Measurements from ENCODE around the gene HSD17B13.
"Not testable (repeated sequence)": the region's sequence is repeated elsewhere in the genome, so short reads cannot be mapped to it uniquely, and the experiment has no call there.

HSD17B13 gene

GRCh38 chr4:87322754-87323153 is at the start of gene HSD17B13:
Gene HSD17B13, minus strand, starts transcription at chr4:87322882. Its CDS starts 41 bp downstream, at chr4:87322841.
- DNase-seq: no peak

GRCh38 chr4:87370068-87370467 is 47.4 kb upstream of the HSD17B13 start:
- no peak for DNase-seq

GRCh38 chr4:87366521-87367162 is 44.0 kb upstream of the HSD17B13 start:
- no peak for DNase-seq

GRCh38 chr4:87365348-87365747 is 42.7 kb upstream of the HSD17B13 start:
- no peak for DNase-seq

GRCh38 chr4:87363552-87363951 is 40.9 kb upstream of the HSD17B13 start:
- no peak for DNase-seq

GRCh38 chr4:87360338-87360935 is 37.8 kb upstream of the HSD17B13 start:
- DNase-seq: no peak

GRCh38 chr4:87359258-87359657 is 36.6 kb upstream of the HSD17B13 start:
- no peak for DNase-seq

- no peak for DNase-seq
Observed at GRCh38 chr4:87356832-87357526, 34.3 kb upstream of the HSD17B13 start.

- DNase-seq: no peak
Observed at GRCh38 chr4:87354168-87355102, 31.8 kb upstream of the HSD17B13 start.

- no peak for DNase-seq
Observed at GRCh38 chr4:87353592-87353991, 30.9 kb upstream of the HSD17B13 start.

- DNase-seq: no peak
Observed at GRCh38 chr4:87345139-87345538, 22.5 kb upstream of the HSD17B13 start.

GRCh38 chr4:87342872-87343271 is 20.2 kb upstream of the HSD17B13 start:
- no peak for DNase-seq

GRCh38 chr4:87341954-87342635 is 19.4 kb upstream of the HSD17B13 start:
- not testable (repeated sequence) for DNase-seq

GRCh38 chr4:87339440-87339839 is 16.8 kb upstream of the HSD17B13 start:
- DNase-seq: no peak

- no peak for DNase-seq
Observed at GRCh38 chr4:87337361-87337760, 14.7 kb upstream of the HSD17B13 start.

GRCh38 chr4:87333267-87333666 is 10.6 kb upstream of the HSD17B13 start:
- no peak for DNase-seq

GRCh38 chr4:87330761-87331160 is 8.1 kb upstream of the HSD17B13 start:
- DNase-seq: no peak

- DNase-seq: no peak
Observed at GRCh38 chr4:87327136-87327535, 4.5 kb upstream of the HSD17B13 start.

GRCh38 chr4:87326460-87326859 is 3.8 kb upstream of the HSD17B13 start:
- no peak for DNase-seq

- no peak for DNase-seq
Observed at GRCh38 chr4:87321888-87322287, 794 bp downstream of the HSD17B13 start.

- DNase-seq: no peak
Observed at GRCh38 chr4:87317527-87317926, 5.2 kb downstream of the HSD17B13 start.

GRCh38 chr4:87316961-87317360 is 5.7 kb downstream of the HSD17B13 start:
- no peak for DNase-seq

Measured in inflammatory macrophage treated with lipopolysaccharide for 1 hour (primary cell).